Measurements from ENCODE around the gene ELAPOR2.

DNA sequence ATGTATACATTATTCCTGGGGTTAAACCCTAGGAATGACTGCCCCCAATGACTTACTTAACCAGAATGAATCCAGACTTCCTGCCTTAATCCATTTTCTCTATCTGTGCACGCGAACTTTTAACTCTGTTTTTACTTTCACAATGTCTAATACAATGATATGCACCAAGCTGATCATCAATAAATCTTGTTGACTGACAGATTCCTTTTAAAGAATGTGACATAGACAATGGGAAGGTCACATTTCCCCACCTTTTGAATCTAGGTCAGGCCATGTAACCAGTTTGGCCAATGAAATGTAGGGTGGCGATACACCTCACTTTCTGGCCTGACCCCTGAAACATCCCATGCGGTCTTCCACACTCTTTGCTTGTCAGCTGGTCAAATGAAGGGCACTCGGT lies 23.2 kb upstream of the ELAPOR2 start:
- TF ChIP-seq, protein P1, sequence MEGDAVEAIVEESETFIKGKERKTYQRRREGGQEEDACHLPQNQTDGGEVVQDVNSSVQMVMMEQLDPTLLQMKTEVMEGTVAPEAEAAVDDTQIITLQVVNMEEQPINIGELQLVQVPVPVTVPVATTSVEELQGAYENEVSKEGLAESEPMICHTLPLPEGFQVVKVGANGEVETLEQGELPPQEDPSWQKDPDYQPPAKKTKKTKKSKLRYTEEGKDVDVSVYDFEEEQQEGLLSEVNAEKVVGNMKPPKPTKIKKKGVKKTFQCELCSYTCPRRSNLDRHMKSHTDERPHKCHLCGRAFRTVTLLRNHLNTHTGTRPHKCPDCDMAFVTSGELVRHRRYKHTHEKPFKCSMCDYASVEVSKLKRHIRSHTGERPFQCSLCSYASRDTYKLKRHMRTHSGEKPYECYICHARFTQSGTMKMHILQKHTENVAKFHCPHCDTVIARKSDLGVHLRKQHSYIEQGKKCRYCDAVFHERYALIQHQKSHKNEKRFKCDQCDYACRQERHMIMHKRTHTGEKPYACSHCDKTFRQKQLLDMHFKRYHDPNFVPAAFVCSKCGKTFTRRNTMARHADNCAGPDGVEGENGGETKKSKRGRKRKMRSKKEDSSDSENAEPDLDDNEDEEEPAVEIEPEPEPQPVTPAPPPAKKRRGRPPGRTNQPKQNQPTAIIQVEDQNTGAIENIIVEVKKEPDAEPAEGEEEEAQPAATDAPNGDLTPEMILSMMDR (IDR thresholded peaks at IDR 0.05), result no peak
- no peak for TF ChIP-seq EZH2 (IDR thresholded peaks at IDR 0.05; ENCODE audit: borderline replicate concordance, insufficient read depth, low read depth, low read length, poor library complexity, severe bottlenecking)
